Measurements from ENCODE around the gene OPCML. TPM values are rescaled to one million over a fixed set of nuclear protein-coding genes. Genes with fewer than 3 reads are reported as not detected.

Gene OPCML
- total RNA-seq, 2 donors from 2014 or later: not detected

- no peaks in the 10 kb centered on the region for H3K4me1 ChIP-seq (ENCODE audit: control insufficient read depth in 1 of 2, low read depth in 2 of 2)
- no peak for ATAC-seq (ENCODE audit: insufficient number of reproducible peaks, low FRiP score, low read depth)
- H3K36me3 ChIP-seq: no peaks in the 10 kb centered on the region
- H3K9me3 ChIP-seq: no peaks in the 10 kb centered on the region
- DNase-seq (ENCODE audit: low spot score): no peak
- no peaks in the 10 kb centered on the region for H3K27me3 ChIP-seq (replicated peaks; ENCODE audit: insufficient read depth)
- no peak overlapping the region for H3K27ac ChIP-seq
- H3K4me3 ChIP-seq: no peak overlapping the region
- no peak for TF ChIP-seq CTCF (IDR thresholded peaks at IDR 0.05)
These were observed 2.3 kb downstream of the OPCML start for GRCh38 chr11:133529807-133530500.

- no peak for ATAC-seq (ENCODE audit: insufficient number of reproducible peaks, low FRiP score, low read depth)
- H3K27me3 ChIP-seq (replicated peaks; ENCODE audit: insufficient read depth): no peaks in the 10 kb centered on the region
- H3K36me3 ChIP-seq: no peaks in the 10 kb centered on the region
- no peaks in the 10 kb centered on the region for H3K9me3 ChIP-seq
- H3K4me3 ChIP-seq: no peak overlapping the region
- no peaks in the 10 kb centered on the region for H3K4me1 ChIP-seq (ENCODE audit: control insufficient read depth in 1 of 2, low read depth in 2 of 2)
- DNase-seq (ENCODE audit: low spot score): no peak
- no peak for TF ChIP-seq CTCF (IDR thresholded peaks at IDR 0.05)
- no peak overlapping the region for H3K27ac ChIP-seq
These were observed 5.5 kb downstream of the OPCML start for GRCh38 chr11:133526790-133527189.

- Histone ChIP-seq H3K9me3 (no peaks in the 10 kb centered on the region), H3K36me3 (no peaks in the 10 kb centered on the region), H3K4me3 (no peak overlapping the region), H3K27ac (no peak overlapping the region), H3K4me1 (ENCODE audit: control insufficient read depth in 1 of 2, low read depth in 2 of 2) (no peaks in the 10 kb centered on the region), H3K27me3 (replicated peaks; ENCODE audit: insufficient read depth) (no peaks in the 10 kb centered on the region)
- ATAC-seq (ENCODE audit: insufficient number of reproducible peaks, low FRiP score, low read depth) (no peak), DNase-seq (ENCODE audit: low spot score) (no peak)
- no peak for TF ChIP-seq CTCF (IDR thresholded peaks at IDR 0.05)
These were observed 6.3 kb downstream of the OPCML start for GRCh38 chr11:133525976-133526375.

- DNase-seq (ENCODE audit: low spot score): no peak
- H3K4me3 ChIP-seq: no peak overlapping the region
- H3K27me3 ChIP-seq (replicated peaks; ENCODE audit: insufficient read depth): no peaks in the 10 kb centered on the region
- no peaks in the 10 kb centered on the region for H3K36me3 ChIP-seq
- no peaks in the 10 kb centered on the region for H3K4me1 ChIP-seq (ENCODE audit: control insufficient read depth in 1 of 2, low read depth in 2 of 2)
- no peak overlapping the region for H3K27ac ChIP-seq
- no peak for TF ChIP-seq CTCF (IDR thresholded peaks at IDR 0.05)
- ATAC-seq (ENCODE audit: insufficient number of reproducible peaks, low FRiP score, low read depth): no peak
- no peaks in the 10 kb centered on the region for H3K9me3 ChIP-seq
These were observed 7.8 kb downstream of the OPCML start for GRCh38 chr11:133524488-133524887.

- H3K4me1 ChIP-seq (ENCODE audit: control insufficient read depth in 1 of 2, low read depth in 2 of 2): no peaks in the 10 kb centered on the region
- no peaks in the 10 kb centered on the region for H3K27me3 ChIP-seq (replicated peaks; ENCODE audit: insufficient read depth)
- ATAC-seq (ENCODE audit: insufficient number of reproducible peaks, low FRiP score, low read depth) (no peak), DNase-seq (ENCODE audit: low spot score) (no peak)
- no peaks in the 10 kb centered on the region for H3K36me3 ChIP-seq
- no peak overlapping the region for H3K4me3 ChIP-seq
- no peak overlapping the region for H3K27ac ChIP-seq
- TF ChIP-seq CTCF (IDR thresholded peaks at IDR 0.05): no peak
- H3K9me3 ChIP-seq: no peaks in the 10 kb centered on the region
These were observed 10.0 kb downstream of the OPCML start for GRCh38 chr11:133522344-133522743.

Measured in thoracic aorta (tissue), 2 donors.